ENCODE measurements around the gene RTF2. TPM values are rescaled to one million over a fixed set of nuclear protein-coding genes. Genes with fewer than 3 reads are reported as not detected.

RTF2 gene
- total and polyA plus RNA-seq, 2 of the 13 experiments (the other 11 are each of a cell fraction or from before 2014, with no cell fraction given), result 81.8 to 142 TPM

- TF ChIP-seq ZNF382 (CRISPR knock-in tag; IDR thresholded peaks at IDR 0.05; ENCODE audit: borderline replicate concordance), result no peak
- peak; percentile 78; the same call in 1 of the 2 replicates for TF ChIP-seq ZNF766 (CRISPR knock-in tag; IDR thresholded peaks at IDR 0.05; ENCODE audit: borderline replicate concordance)
- no peak; the same call in 1 of the 2 replicates for TF ChIP-seq ZNF235 (CRISPR knock-in tag; IDR thresholded peaks at IDR 0.05; ENCODE audit: borderline replicate concordance)
- TF ChIP-seq NFRKB (IDR thresholded peaks at IDR 0.05), result no peak
- TF ChIP-seq NR2C2 (CRISPR knock-in tag; IDR thresholded peaks at IDR 0.05; ENCODE audit: borderline replicate concordance), result peak; percentile 94
- peak; percentile 42 for TF ChIP-seq ZEB1 (IDR thresholded peaks at IDR 0.05; ENCODE audit: insufficient replicate concordance, low read depth)
- TF ChIP-seq, protein P1, sequence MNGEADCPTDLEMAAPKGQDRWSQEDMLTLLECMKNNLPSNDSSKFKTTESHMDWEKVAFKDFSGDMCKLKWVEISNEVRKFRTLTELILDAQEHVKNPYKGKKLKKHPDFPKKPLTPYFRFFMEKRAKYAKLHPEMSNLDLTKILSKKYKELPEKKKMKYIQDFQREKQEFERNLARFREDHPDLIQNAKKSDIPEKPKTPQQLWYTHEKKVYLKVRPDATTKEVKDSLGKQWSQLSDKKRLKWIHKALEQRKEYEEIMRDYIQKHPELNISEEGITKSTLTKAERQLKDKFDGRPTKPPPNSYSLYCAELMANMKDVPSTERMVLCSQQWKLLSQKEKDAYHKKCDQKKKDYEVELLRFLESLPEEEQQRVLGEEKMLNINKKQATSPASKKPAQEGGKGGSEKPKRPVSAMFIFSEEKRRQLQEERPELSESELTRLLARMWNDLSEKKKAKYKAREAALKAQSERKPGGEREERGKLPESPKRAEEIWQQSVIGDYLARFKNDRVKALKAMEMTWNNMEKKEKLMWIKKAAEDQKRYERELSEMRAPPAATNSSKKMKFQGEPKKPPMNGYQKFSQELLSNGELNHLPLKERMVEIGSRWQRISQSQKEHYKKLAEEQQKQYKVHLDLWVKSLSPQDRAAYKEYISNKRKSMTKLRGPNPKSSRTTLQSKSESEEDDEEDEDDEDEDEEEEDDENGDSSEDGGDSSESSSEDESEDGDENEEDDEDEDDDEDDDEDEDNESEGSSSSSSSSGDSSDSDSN (CRISPR knock-in tag; IDR thresholded peaks at IDR 0.05), result peak; percentile 69
- TF ChIP-seq ZNF121 (CRISPR knock-in tag; IDR thresholded peaks at IDR 0.05), result no peak
- TF ChIP-seq, protein P2, sequence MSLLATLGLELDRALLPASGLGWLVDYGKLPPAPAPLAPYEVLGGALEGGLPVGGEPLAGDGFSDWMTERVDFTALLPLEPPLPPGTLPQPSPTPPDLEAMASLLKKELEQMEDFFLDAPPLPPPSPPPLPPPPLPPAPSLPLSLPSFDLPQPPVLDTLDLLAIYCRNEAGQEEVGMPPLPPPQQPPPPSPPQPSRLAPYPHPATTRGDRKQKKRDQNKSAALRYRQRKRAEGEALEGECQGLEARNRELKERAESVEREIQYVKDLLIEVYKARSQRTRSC (CRISPR knock-in tag; IDR thresholded peaks at IDR 0.05; ENCODE audit: low read depth), result 0 out of 2 replicates have a peak, but pooled peaks have one; percentile 67
- TF ChIP-seq SRSF4 (IDR thresholded peaks at IDR 0.05; ENCODE audit: low read depth, low read length, poor library complexity, severe bottlenecking), result no peak
- TF ChIP-seq ZBTB7A (CRISPR knock-in tag; IDR thresholded peaks at IDR 0.05), result no peak
- peak; percentile 94; the same call in 1 of the 2 replicates for TF ChIP-seq ZNF274 (CRISPR knock-in tag; IDR thresholded peaks at IDR 0.05)
- peak; percentile 96 for TF ChIP-seq ZNF556 (CRISPR knock-in tag; IDR thresholded peaks at IDR 0.05; ENCODE audit: borderline replicate concordance)
- peak; percentile 88 for TF ChIP-seq ZNF761 (CRISPR knock-in tag; conservative IDR thresholded peaks at IDR 0.05)
- TF ChIP-seq ZFP36 (IDR thresholded peaks at IDR 0.05; ENCODE audit: borderline replicate concordance, low read depth, low read length, partially characterized antibody), result no peak
- 0 out of 2 replicates have a peak, but pooled peaks have one; percentile 5 for TF ChIP-seq ARID2 (CRISPR knock-in tag; IDR thresholded peaks at IDR 0.05; ENCODE audit: borderline replicate concordance)
- peak; percentile 53; the same call in 1 of the 2 replicates for TF ChIP-seq HMG20B (CRISPR knock-in tag; conservative IDR thresholded peaks at IDR 0.05)
- no peak for TF ChIP-seq PHB2 (IDR thresholded peaks at IDR 0.05; ENCODE audit: partially characterized antibody)
- TF ChIP-seq FOXK2 (IDR thresholded peaks at IDR 0.05), result 0 out of 2 replicates have a peak, but pooled peaks have one; percentile 34
- peak; percentile 79 for TF ChIP-seq JUND (CRISPR knock-in tag; IDR thresholded peaks at IDR 0.05)
- TF ChIP-seq ATF7 (IDR thresholded peaks at IDR 0.05), result no peak
- TF ChIP-seq ATF7 (CRISPR knock-in tag; IDR thresholded peaks at IDR 0.05), result no peak; the same call in 1 of the 2 replicates
- TF ChIP-seq PHF21A (CRISPR knock-in tag; IDR thresholded peaks at IDR 0.05), result 0 out of 2 replicates have a peak, but pooled peaks have one; percentile 64
- TF ChIP-seq HOXA3 (CRISPR knock-in tag; IDR thresholded peaks at IDR 0.05), result peak; percentile 100
- no peak for TF ChIP-seq GPN1 (CRISPR knock-in tag; IDR thresholded peaks at IDR 0.05; ENCODE audit: borderline replicate concordance)
- TF ChIP-seq CREBL2 (CRISPR knock-in tag; IDR thresholded peaks at IDR 0.05; ENCODE audit: borderline replicate concordance), result 0 out of 2 replicates have a peak, but pooled peaks have one; percentile 79
Measured at GRCh38 chr20:56468316-56469076, at the start of gene RTF2 (continued).
